Suprapubic skin (tissue), 4 donors: ENCODE measurements around the gene PANX1. TPM values are rescaled to one million over a fixed set of nuclear protein-coding genes. Genes with fewer than 3 reads are reported as not detected.

Experiments
- DNase-seq, 2 donors: peaks; one replicate each; pipeline ENCODE4 v3.0.0-alpha.2; 2019; ENCODE audit warnings: low spot score in 2 of 2
- H3K27ac ChIP-seq: fragments of 200-600 bp; sonication (generic); one replicate; pipeline ENCODE4 v1.5.1; 2019
- H3K27me3 ChIP-seq: fragments of 200-600 bp; sonication (generic); one replicate; pipeline ENCODE4 v1.5.1; 2019
- H3K36me3 ChIP-seq: fragments of 200-600 bp; sonication (generic); one replicate; pipeline ENCODE4 v1.5.1; 2019
- H3K4me1 ChIP-seq: fragments of 200-600 bp; sonication (generic); one replicate; pipeline ENCODE4 v1.5.1; 2019
- H3K4me3 ChIP-seq: fragments of 200-600 bp; sonication (generic); one replicate; pipeline ENCODE4 v1.5.1; 2019; ENCODE audit warnings: mild to moderate bottlenecking
- H3K9me3 ChIP-seq: fragments of 200-600 bp; sonication (generic); one replicate; pipeline ENCODE4 v1.5.1; 2019
- EP300 ChIP-seq: sonication (generic); formaldehyde crosslinking; IDR thresholded peaks from one replicate; pipeline ENCODE4 v1.6.1; 2017; ENCODE audit warnings: antibody characterized with exemption
- POLR2A ChIP-seq, 2 donors: fragments of 450-650 bp; IDR thresholded peaks; one replicate each; pipeline ENCODE4 v1.6.1; 2017; ENCODE audit warnings: antibody characterized with exemption in 2 of 2, mild to moderate bottlenecking in 2 of 2, moderate library complexity in 2 of 2
- POLR2AphosphoS5 ChIP-seq, 3 donors: sonication (generic); formaldehyde crosslinking; IDR thresholded peaks; one replicate each; pipeline ENCODE4 v1.6.1; 2017; ENCODE audit warnings: antibody characterized with exemption in 3 of 3
- WGBS: methylation state at CpG from one replicate; pipeline ENCODE4 v1.1.5; 2018; 5-methylcytosine and 5-hydroxymethylcytosine counted together
- total RNA-seq, 4 donors: library from RNA; depleted of rRNA; stranded (reverse); fragments of >200 nt; gene quantifications; one replicate each; pipeline ENCODE4 v1.1.0, GENCODE V29; 2016
- TF ChIP-seq, protein P1 (sequence below), 2 donors: fragments of 200-600 bp in 1 of 2; fragments of 450-650 bp in 1 of 2; sonication (generic) in 1 of 2; IDR thresholded peaks; one replicate each; pipeline ENCODE4 v1.5.1; 2016 to 2019; ENCODE audit warnings: antibody characterized with exemption in 2 of 2, mild to moderate bottlenecking in 1 of 2, moderate library complexity in 1 of 2

The PANX1 gene
- total RNA-seq, 4 donors from 2014 or later = 8.9 to 42.7 (median 28.2) TPM

- peaks cover 13% of the 10 kb centered on the region for H3K4me1 ChIP-seq
- WGBS = 94% methylated on average over 12 of the region's 12 CpGs
- no peak overlapping the region for H3K4me3 ChIP-seq
- no peaks in the 10 kb centered on the region for H3K27me3 ChIP-seq
- DNase-seq = no peak
- no peaks in the 10 kb centered on the region for H3K9me3 ChIP-seq
- TF ChIP-seq EP300 = no peak
- no peak for TF ChIP-seq POLR2AphosphoS5 (IDR thresholded peaks at IDR 0.05)
- no peak for TF ChIP-seq POLR2A (IDR thresholded peaks at IDR 0.05)
- TF ChIP-seq, protein P1, sequence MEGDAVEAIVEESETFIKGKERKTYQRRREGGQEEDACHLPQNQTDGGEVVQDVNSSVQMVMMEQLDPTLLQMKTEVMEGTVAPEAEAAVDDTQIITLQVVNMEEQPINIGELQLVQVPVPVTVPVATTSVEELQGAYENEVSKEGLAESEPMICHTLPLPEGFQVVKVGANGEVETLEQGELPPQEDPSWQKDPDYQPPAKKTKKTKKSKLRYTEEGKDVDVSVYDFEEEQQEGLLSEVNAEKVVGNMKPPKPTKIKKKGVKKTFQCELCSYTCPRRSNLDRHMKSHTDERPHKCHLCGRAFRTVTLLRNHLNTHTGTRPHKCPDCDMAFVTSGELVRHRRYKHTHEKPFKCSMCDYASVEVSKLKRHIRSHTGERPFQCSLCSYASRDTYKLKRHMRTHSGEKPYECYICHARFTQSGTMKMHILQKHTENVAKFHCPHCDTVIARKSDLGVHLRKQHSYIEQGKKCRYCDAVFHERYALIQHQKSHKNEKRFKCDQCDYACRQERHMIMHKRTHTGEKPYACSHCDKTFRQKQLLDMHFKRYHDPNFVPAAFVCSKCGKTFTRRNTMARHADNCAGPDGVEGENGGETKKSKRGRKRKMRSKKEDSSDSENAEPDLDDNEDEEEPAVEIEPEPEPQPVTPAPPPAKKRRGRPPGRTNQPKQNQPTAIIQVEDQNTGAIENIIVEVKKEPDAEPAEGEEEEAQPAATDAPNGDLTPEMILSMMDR (IDR thresholded peaks at IDR 0.05) = no peak
- peaks cover 32% of the 10 kb centered on the region for H3K36me3 ChIP-seq
- no peak overlapping the region for H3K27ac ChIP-seq
Measured at GRCh38 chr11:94179696-94180095, 51.1 kb downstream of the PANX1 start.

GRCh38 chr11:94181526-94181925, 52.9 kb downstream of the PANX1 start:
- TF ChIP-seq EP300 (no peak), POLR2AphosphoS5 (IDR thresholded peaks at IDR 0.05) (no peak), POLR2A (IDR thresholded peaks at IDR 0.05) (no peak)
- TF ChIP-seq, protein P1 (IDR thresholded peaks at IDR 0.05) = no peak
- 90% methylated on average over 5 of the region's 5 CpGs for WGBS
- peaks cover 7% of the 10 kb centered on the region for H3K4me1 ChIP-seq
- H3K4me3 ChIP-seq = no peak overlapping the region
- no peak for DNase-seq
- no peak overlapping the region for H3K27ac ChIP-seq
- peaks cover 32% of the 10 kb centered on the region for H3K36me3 ChIP-seq
- H3K27me3 ChIP-seq = no peaks in the 10 kb centered on the region
- no peaks in the 10 kb centered on the region for H3K9me3 ChIP-seq

GRCh38 chr11:94181943-94182342, 53.3 kb downstream of the PANX1 start:
- H3K4me3 ChIP-seq = no peak overlapping the region
- no peak overlapping the region for H3K27ac ChIP-seq
- H3K36me3 ChIP-seq = peaks cover 32% of the 10 kb centered on the region
- H3K27me3 ChIP-seq = no peaks in the 10 kb centered on the region
- no peak for TF ChIP-seq POLR2AphosphoS5 (IDR thresholded peaks at IDR 0.05)
- TF ChIP-seq EP300 = no peak
- no peak for TF ChIP-seq POLR2A (IDR thresholded peaks at IDR 0.05)
- TF ChIP-seq, protein P1 (IDR thresholded peaks at IDR 0.05) = no peak
- DNase-seq = no peak
- no peaks in the 10 kb centered on the region for H3K9me3 ChIP-seq
- 90% methylated on average over 2 of the region's 2 CpGs for WGBS
- H3K4me1 ChIP-seq = peaks cover 7% of the 10 kb centered on the region

- H3K27ac ChIP-seq = no peak overlapping the region
- no peak for TF ChIP-seq POLR2AphosphoS5 (IDR thresholded peaks at IDR 0.05)
- no peak for TF ChIP-seq POLR2A (IDR thresholded peaks at IDR 0.05)
- TF ChIP-seq, protein P1 (IDR thresholded peaks at IDR 0.05) = no peak
- no peak for TF ChIP-seq EP300
- 95% methylated on average over 8 of the region's 8 CpGs for WGBS
- no peaks in the 10 kb centered on the region for H3K27me3 ChIP-seq
- no peaks in the 10 kb centered on the region for H3K9me3 ChIP-seq
- no peak for DNase-seq
- peaks cover 30% of the 10 kb centered on the region for H3K36me3 ChIP-seq
- no peak overlapping the region for H3K4me3 ChIP-seq
- H3K4me1 ChIP-seq = peaks cover 7% of the 10 kb centered on the region
Measured at GRCh38 chr11:94183251-94183885, 54.7 kb downstream of the PANX1 start.

- WGBS = 58% methylated on average over 7 of the region's 7 CpGs
- peaks cover 25% of the 10 kb centered on the region for H3K36me3 ChIP-seq
- no peak overlapping the region for H3K27ac ChIP-seq
- no peak overlapping the region for H3K4me3 ChIP-seq
- DNase-seq = no peak
- no peaks in the 10 kb centered on the region for H3K9me3 ChIP-seq
- H3K4me1 ChIP-seq = peaks cover 7% of the 10 kb centered on the region
- no peak for TF ChIP-seq EP300
- TF ChIP-seq, protein P1 (IDR thresholded peaks at IDR 0.05) = peak in 1 of 2 donors; percentile 69
- H3K27me3 ChIP-seq = no peaks in the 10 kb centered on the region
Measured at GRCh38 chr11:94183886-94184264, 55.2 kb downstream of the PANX1 start.
